Neuronal stem cell (in vitro differentiated cells): ENCODE data around the gene ARL6IP1.
"Not testable (repeated sequence)": the region's sequence is repeated elsewhere in the genome, so short reads cannot be mapped to it uniquely, and the experiment has no call there.

Experiments
- DNase-seq: peaks from one replicate; pipeline ENCODE4 v3.0.0-alpha.2; 2013; ENCODE audit warnings: low spot score
- H2AFZ ChIP-seq: one replicate; pipeline ENCODE4 v1.6.1; 2013; ENCODE audit warnings: mild to moderate bottlenecking, low read length, inconsistent platforms
- H2AK5ac ChIP-seq: 2 replicates; pipeline ENCODE4 v1.6.1; 2013; ENCODE audit warnings: low read depth, mild to moderate bottlenecking, inconsistent platforms, low read length, moderate library complexity, mixed read lengths
- H2BK120ac ChIP-seq: 2 replicates; pipeline ENCODE4 v1.6.1; 2013; ENCODE audit warnings: low read depth, mild to moderate bottlenecking, inconsistent platforms, low read length, moderate library complexity, mixed read lengths
- H2BK12ac ChIP-seq: one replicate; pipeline ENCODE4 v1.6.1; 2013; ENCODE audit warnings: low read length, inconsistent platforms
- H2BK15ac ChIP-seq: 2 replicates; pipeline ENCODE4 v1.6.1; 2013; ENCODE audit warnings: mild to moderate bottlenecking, low read length, inconsistent platforms, mixed read lengths
- H2BK5ac ChIP-seq: one replicate; pipeline ENCODE4 v1.6.1; 2013; ENCODE audit warnings: inconsistent platforms, mild to moderate bottlenecking, low read length, moderate library complexity
- H3K14ac ChIP-seq: one replicate; pipeline ENCODE4 v1.6.1; 2013; ENCODE audit warnings: low read length, inconsistent platforms
- H3K18ac ChIP-seq: 2 replicates; pipeline ENCODE4 v1.6.1; 2013; ENCODE audit warnings: low read length, inconsistent platforms
- H3K23ac ChIP-seq: 2 replicates; pipeline ENCODE4 v1.6.1; 2013; ENCODE audit warnings: low read depth, mild to moderate bottlenecking, mixed read lengths, low read length, inconsistent platforms; ENCODE audit not compliant: poor library complexity
- H3K27ac ChIP-seq: replicated peaks from 3 replicates; pipeline ENCODE4 v1.5.1; 2013; ENCODE audit warnings: low read length, inconsistent platforms
- H3K27me3 ChIP-seq, 3 experiments: 2 replicates each; pipeline ENCODE4 v1.6.1; 2013; ENCODE audit warnings: low read length in 3 of 3, mild to moderate bottlenecking in 2 of 3, inconsistent platforms in 1 of 3, low read depth in 1 of 3, mixed read lengths in 1 of 3, moderate library complexity in 1 of 3; ENCODE audit not compliant: control insufficient read depth in 3 of 3, insufficient read depth in 3 of 3
- H3K36me3 ChIP-seq, 2 donors: replicated peaks in 1 of 2; 2 replicates each; pipeline ENCODE4 v1.6.1; 2013; ENCODE audit warnings: low read length in 2 of 2; ENCODE audit not compliant: control insufficient read depth in 2 of 2, insufficient read depth in 2 of 2
- H3K4ac ChIP-seq: 2 replicates; pipeline ENCODE4 v1.6.1; 2013; ENCODE audit warnings: inconsistent platforms, mild to moderate bottlenecking, low read length, moderate library complexity
- H3K4me1 ChIP-seq, 2 donors: 1 replicate in 1 of 2; 2 replicates in 1 of 2; pipeline ENCODE4 v1.6.1; 2013; ENCODE audit warnings: low read length in 2 of 2, low read depth in 1 of 2; ENCODE audit not compliant: control insufficient read depth in 2 of 2, insufficient read depth in 1 of 2
- H3K4me2 ChIP-seq: one replicate; pipeline ENCODE4 v1.6.1; 2013; ENCODE audit warnings: mild to moderate bottlenecking, low read length, inconsistent platforms; ENCODE audit not compliant: insufficient read depth, poor library complexity, severe bottlenecking
- H3K4me3 ChIP-seq, 2 donors: 2 replicates each; pipeline ENCODE4 v1.5.1; 2013; ENCODE audit warnings: low read length in 2 of 2, mild to moderate bottlenecking in 2 of 2, inconsistent platforms in 1 of 2, moderate library complexity in 1 of 2
- H3K79me1 ChIP-seq: one replicate; pipeline ENCODE4 v1.6.1; 2013; ENCODE audit warnings: low read depth, mild to moderate bottlenecking, inconsistent platforms, low read length, moderate library complexity
- H3K9ac ChIP-seq: one replicate; pipeline ENCODE4 v1.6.1; 2013; ENCODE audit warnings: mild to moderate bottlenecking, low read depth, low read length, inconsistent platforms; ENCODE audit not compliant: poor library complexity
- H3K9me3 ChIP-seq, 2 donors: replicated peaks in 1 of 2; 2 replicates each; pipeline versions ENCODE3 to v1.6.1; 2013; ENCODE audit warnings: low read length in 2 of 2, mild to moderate bottlenecking in 2 of 2, inconsistent platforms in 1 of 2, low read depth in 1 of 2, mixed read lengths in 1 of 2, moderate library complexity in 1 of 2; ENCODE audit not compliant: control insufficient read depth in 2 of 2, insufficient read depth in 1 of 2
- H4K8ac ChIP-seq: one replicate; pipeline ENCODE4 v1.6.1; 2013; ENCODE audit warnings: low read depth, mild to moderate bottlenecking, inconsistent platforms, low read length, moderate library complexity
- H4K91ac ChIP-seq: one replicate; pipeline ENCODE4 v1.6.1; 2013; ENCODE audit warnings: low read length, low read depth, mild to moderate bottlenecking, inconsistent platforms; ENCODE audit not compliant: poor library complexity
- WGBS, 2 donors: extraction: QIAGEN DNeasy Blood & Tissue Kit; methylation state at CpG; one replicate each; pipeline ENCODE4 v1.1.7; 2013; ENCODE audit warnings: missing lambda C conversion rate in 2 of 2, mixed read lengths in 1 of 2; ENCODE audit not compliant: insufficient read length in 2 of 2, insufficient replicate concordance in 1 of 2; ENCODE audit errors: extremely low coverage in 2 of 2; 5-methylcytosine and 5-hydroxymethylcytosine counted together

Gene ARL6IP1

GRCh38 chr16:18776334-18776733 is 25.0 kb downstream of the ARL6IP1 start:
- H3K27ac ChIP-seq, H2AFZ ChIP-seq, H3K18ac ChIP-seq, H3K4me2 ChIP-seq, H3K9ac ChIP-seq, H2BK12ac ChIP-seq, H3K79me1 ChIP-seq, DNase-seq, H4K8ac ChIP-seq, H2BK5ac ChIP-seq, H3K14ac ChIP-seq, H2AK5ac ChIP-seq, H3K23ac ChIP-seq, H2BK120ac ChIP-seq, H3K4me3 ChIP-seq, H4K91ac ChIP-seq, H2BK15ac ChIP-seq, H3K9me3 ChIP-seq, H3K27me3 ChIP-seq, H3K4ac ChIP-seq, H3K36me3 ChIP-seq, H3K4me1 ChIP-seq: not testable (repeated sequence)
- no CpG with 5 or more reads among the region's 5 CpGs for WGBS, 2 donors

- not testable (repeated sequence) for H3K79me1 ChIP-seq, H3K27ac ChIP-seq, H4K91ac ChIP-seq, H2BK5ac ChIP-seq, H3K9ac ChIP-seq, H3K27me3 ChIP-seq, H3K9me3 ChIP-seq, H2AFZ ChIP-seq, H3K36me3 ChIP-seq, H3K14ac ChIP-seq, H3K4me1 ChIP-seq, H4K8ac ChIP-seq, H3K18ac ChIP-seq, H3K4me2 ChIP-seq, H3K4ac ChIP-seq, H2BK15ac ChIP-seq, H3K23ac ChIP-seq, H2AK5ac ChIP-seq, DNase-seq, H3K4me3 ChIP-seq, H2BK120ac ChIP-seq, H2BK12ac ChIP-seq
- WGBS, 2 donors: no CpG with 5 or more reads among the region's 4 CpGs
These were observed 26.7 kb downstream of the ARL6IP1 start for GRCh38 chr16:18774651-18775050.

GRCh38 chr16:18772171-18772570 is 29.2 kb downstream of the ARL6IP1 start:
- not testable (repeated sequence) for H3K18ac ChIP-seq, H3K27me3 ChIP-seq, H3K9me3 ChIP-seq, H2AFZ ChIP-seq, H4K91ac ChIP-seq, DNase-seq, H3K27ac ChIP-seq, H3K4ac ChIP-seq, H3K14ac ChIP-seq, H3K36me3 ChIP-seq, H2BK12ac ChIP-seq, H3K4me2 ChIP-seq, H3K9ac ChIP-seq, H2BK120ac ChIP-seq, H3K23ac ChIP-seq, H4K8ac ChIP-seq, H3K79me1 ChIP-seq, H2BK15ac ChIP-seq, H2AK5ac ChIP-seq, H2BK5ac ChIP-seq, H3K4me1 ChIP-seq, H3K4me3 ChIP-seq
- WGBS, 2 donors: no CpG with 5 or more reads among the region's 7 CpGs

- not testable (repeated sequence) for H3K4ac ChIP-seq, DNase-seq
- WGBS, 2 donors: no CpG with 5 or more reads among the region's 11 CpGs
These were observed 30.9 kb downstream of the ARL6IP1 start for GRCh38 chr16:18770336-18770962.

More at GRCh38 chr16:18770336-18770962, 30.9 kb downstream of the ARL6IP1 start:
- H2BK12ac ChIP-seq, H2BK15ac ChIP-seq, H3K9me3 ChIP-seq, H3K79me1 ChIP-seq, H2BK5ac ChIP-seq, H3K27me3 ChIP-seq, H2BK120ac ChIP-seq, H2AFZ ChIP-seq, H3K23ac ChIP-seq, H3K27ac ChIP-seq, H3K9ac ChIP-seq, H3K14ac ChIP-seq, H3K4me2 ChIP-seq, H4K8ac ChIP-seq, H3K4me1 ChIP-seq, H3K4me3 ChIP-seq, H3K18ac ChIP-seq, H4K91ac ChIP-seq, H3K36me3 ChIP-seq, H2AK5ac ChIP-seq: not testable (repeated sequence)
